Fibroblast of mammary gland (primary cell): ENCODE data around the gene NRAS.

Experiments used
- DNase-seq: peaks from one replicate; pipeline ENCODE4 v3.0.0-alpha.2; 2010; ENCODE audit warnings: low read depth
- H3K4me3 ChIP-seq: 2 replicates; pipeline ENCODE4 v1.5.1; 2011; ENCODE audit warnings: low read depth, mild to moderate bottlenecking, low read length, moderate library complexity; ENCODE audit not compliant: control insufficient read depth
- CTCF ChIP-seq: conservative IDR thresholded peaks from 2 replicates; pipeline ENCODE4 v1.5.1; 2011; ENCODE audit warnings: low read depth, low read length, inconsistent platforms; ENCODE audit not compliant: control insufficient read depth, insufficient read depth

The NRAS gene

GRCh38 chr1:114666954-114667353, 49.6 kb downstream of the NRAS start:
- TF ChIP-seq CTCF: no peak
- DNase-seq: no peak

GRCh38 chr1:114660238-114660637, 56.3 kb downstream of the NRAS start:
- DNase-seq: no peak
- H3K4me3 ChIP-seq: no peak overlapping the region
- no peak for TF ChIP-seq CTCF

More at GRCh38 chr1:114666954-114667353, 49.6 kb downstream of the NRAS start:
- no peak overlapping the region for H3K4me3 ChIP-seq
